ENCODE data around the gene PLD4.

DNA sequence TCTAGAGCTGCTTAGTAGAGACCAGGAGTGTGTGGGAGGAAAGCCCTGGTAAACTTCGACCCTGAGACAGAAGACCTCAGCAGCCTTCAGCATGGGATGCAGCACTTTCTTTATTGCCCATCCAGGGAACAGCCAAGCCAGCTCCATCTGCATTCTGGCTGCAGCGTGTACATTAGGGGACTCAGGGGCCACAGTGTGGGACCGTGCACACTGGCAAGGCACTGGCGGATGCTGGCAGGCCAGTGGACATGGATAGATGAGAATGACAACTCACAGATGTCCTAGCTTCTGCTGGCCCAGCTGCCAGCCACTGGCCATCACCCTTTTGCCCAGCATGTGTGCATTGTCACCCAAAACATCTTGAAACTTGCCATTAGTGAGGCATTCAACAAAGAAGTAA is 12.5 kb downstream of the PLD4 start:
- TF ChIP-seq CTCF (conservative IDR thresholded peaks at IDR 0.05), result no peak
- no peak for TF ChIP-seq EZH2 (IDR thresholded peaks at IDR 0.05; ENCODE audit: low read depth)

Data from PC-9 (cell line).